NB4 (cell line): ENCODE results near the gene MEGF11.

Source experiments
- MAX ChIP-seq: IDR thresholded peaks from 2 replicates; pipeline ENCODE4 v1.6.1; 2011; ENCODE audit warnings: low read depth, low read length
- POLR2A ChIP-seq: IDR thresholded peaks from 2 replicates; pipeline ENCODE4 v1.6.1; 2011; ENCODE audit warnings: mild to moderate bottlenecking; ENCODE audit not compliant: insufficient read length; ENCODE audit errors: extremely low read depth
- TF ChIP-seq, protein P1 (sequence below): IDR thresholded peaks from one replicate; pipeline ENCODE4 v1.5.1; 2012; ENCODE audit warnings: low read depth, low read length

GRCh38 chr15:65920825-65921309 is 332.7 kb downstream of the MEGF11 start:
- TF ChIP-seq, protein P1, sequence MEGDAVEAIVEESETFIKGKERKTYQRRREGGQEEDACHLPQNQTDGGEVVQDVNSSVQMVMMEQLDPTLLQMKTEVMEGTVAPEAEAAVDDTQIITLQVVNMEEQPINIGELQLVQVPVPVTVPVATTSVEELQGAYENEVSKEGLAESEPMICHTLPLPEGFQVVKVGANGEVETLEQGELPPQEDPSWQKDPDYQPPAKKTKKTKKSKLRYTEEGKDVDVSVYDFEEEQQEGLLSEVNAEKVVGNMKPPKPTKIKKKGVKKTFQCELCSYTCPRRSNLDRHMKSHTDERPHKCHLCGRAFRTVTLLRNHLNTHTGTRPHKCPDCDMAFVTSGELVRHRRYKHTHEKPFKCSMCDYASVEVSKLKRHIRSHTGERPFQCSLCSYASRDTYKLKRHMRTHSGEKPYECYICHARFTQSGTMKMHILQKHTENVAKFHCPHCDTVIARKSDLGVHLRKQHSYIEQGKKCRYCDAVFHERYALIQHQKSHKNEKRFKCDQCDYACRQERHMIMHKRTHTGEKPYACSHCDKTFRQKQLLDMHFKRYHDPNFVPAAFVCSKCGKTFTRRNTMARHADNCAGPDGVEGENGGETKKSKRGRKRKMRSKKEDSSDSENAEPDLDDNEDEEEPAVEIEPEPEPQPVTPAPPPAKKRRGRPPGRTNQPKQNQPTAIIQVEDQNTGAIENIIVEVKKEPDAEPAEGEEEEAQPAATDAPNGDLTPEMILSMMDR, result no peak
- TF ChIP-seq POLR2A, result no peak
- TF ChIP-seq MAX, result no peak
